Body of pancreas (tissue), 4 donors: Measurements from ENCODE around the gene ZSWIM3. TPM values are rescaled to one million over a fixed set of nuclear protein-coding genes. Genes with fewer than 3 reads are reported as not detected.

ENCODE experiments used
- ATAC-seq: fragments of 150-250 bp; one replicate; pipeline ENCODE4 v1.9.1; 2016
- DNase-seq, 4 donors: peaks; one replicate each; pipeline ENCODE4 v3.0.0-alpha.2; 2019
- H3K27ac ChIP-seq, 4 donors: fragments of 200-600 bp; sonication (generic); 1 replicate in 3 of 4; 2 replicates in 1 of 4; pipeline versions ENCODE4 v1.5.1 to v1.6.1; 2016 to 2019; ENCODE audit warnings: mild to moderate bottlenecking in 1 of 4, mixed read lengths in 1 of 4, moderate library complexity in 1 of 4
- H3K27me3 ChIP-seq, 2 donors: fragments of 200-600 bp; sonication (generic); one replicate each; pipeline ENCODE4 v1.6.0; 2016; ENCODE audit warnings: mild to moderate bottlenecking in 1 of 2
- H3K36me3 ChIP-seq, 2 donors: fragments of 200-600 bp; sonication (generic); replicated peaks in 1 of 2; 2 replicates each; pipeline ENCODE4 v1.5.1; 2016; ENCODE audit warnings: low read depth in 2 of 2; ENCODE audit not compliant: insufficient read depth in 1 of 2
- H3K4me1 ChIP-seq: fragments of 200-600 bp; sonication (generic); one replicate; pipeline ENCODE4 v1.6.0; 2016
- H3K4me3 ChIP-seq, 2 donors: fragments of 200-600 bp; sonication (generic); 1 replicate in 1 of 2; 2 replicates in 1 of 2; pipeline ENCODE4 v1.5.1; 2016 to 2019
- H3K9me3 ChIP-seq, 3 donors: fragments of 200-600 bp; sonication (generic); 1 replicate in 2 of 3; 2 replicates in 1 of 3; pipeline ENCODE4 v1.5.1; 2016
- CTCF ChIP-seq, 7 experiments: fragments of 450-650 bp in 4 of 7; fragments of 200-600 bp in 3 of 7; sonication (generic) in 3 of 7; IDR thresholded peaks; one replicate each; pipeline ENCODE4 v1.5.1; 2016 to 2019; ENCODE audit warnings: antibody characterized with exemption in 7 of 7
- POLR2A ChIP-seq, 3 donors: fragments of 450-650 bp; IDR thresholded peaks; one replicate each; pipeline ENCODE4 v1.6.1; 2016; ENCODE audit warnings: antibody characterized with exemption in 3 of 3, mild to moderate bottlenecking in 2 of 3
- WGBS, 2 donors: methylation state at CpG; one replicate each; pipeline ENCODE4 v1.1.5; 2017; 5-methylcytosine and 5-hydroxymethylcytosine counted together
- intact Hi-C: fragments of 100-400 bp; cut with DNase I; formaldehyde crosslinking; loops from one replicate; pipeline ENCODE4 v1.15.1; 2023
- total RNA-seq, 2 donors: library from RNA; depleted of rRNA; stranded (reverse); fragments of >200 nt; gene quantifications; one replicate each; pipeline ENCODE4 v1.1.0, GENCODE V29; 2016

Gene ZSWIM3
- total RNA-seq, 2 donors from 2014 or later = 1.6 to 2.1 TPM

- TF ChIP-seq POLR2A (IDR thresholded peaks at IDR 0.05) (no peak), CTCF (IDR thresholded peaks at IDR 0.05) (no peak)
- intact Hi-C loops = no loop called here
- no peak for ATAC-seq
- Histone ChIP-seq H3K4me1 (no peaks in the 10 kb centered on the region), H3K9me3 (no peaks in the 10 kb centered on the region), H3K4me3 (no peak overlapping the region), H3K27ac (no peak overlapping the region), H3K36me3 (peaks cover 0 to 15% of the 10 kb centered on the region in 2 donors), H3K27me3 (no peaks in the 10 kb centered on the region)
- WGBS, 2 donors = 88 to 89% methylated on average over 6 to 8 of the region's 8 CpGs
- no peak for DNase-seq
Measured at GRCh38 chr20:45905505-45906079, 48.2 kb downstream of the ZSWIM3 start.

GRCh38 chr20:45907219-45907948, 50.0 kb downstream of the ZSWIM3 start:
- no peak for TF ChIP-seq CTCF (IDR thresholded peaks at IDR 0.05)
- TF ChIP-seq POLR2A (IDR thresholded peaks at IDR 0.05) = no peak
- 91 to 97% methylated on average over 11 to 17 of the region's 17 CpGs for WGBS, 2 donors
- Histone ChIP-seq H3K4me3 (no peak overlapping the region), H3K4me1 (peaks cover 15% of the 10 kb centered on the region), H3K27ac (no peak overlapping the region), H3K27me3 (no peaks in the 10 kb centered on the region), H3K36me3 (peaks cover 0 to 9% of the 10 kb centered on the region in 2 donors), H3K9me3 (no peaks in the 10 kb centered on the region)
- no peak for DNase-seq
- intact Hi-C loops = no loop called here
- no peak for ATAC-seq

DNA sequence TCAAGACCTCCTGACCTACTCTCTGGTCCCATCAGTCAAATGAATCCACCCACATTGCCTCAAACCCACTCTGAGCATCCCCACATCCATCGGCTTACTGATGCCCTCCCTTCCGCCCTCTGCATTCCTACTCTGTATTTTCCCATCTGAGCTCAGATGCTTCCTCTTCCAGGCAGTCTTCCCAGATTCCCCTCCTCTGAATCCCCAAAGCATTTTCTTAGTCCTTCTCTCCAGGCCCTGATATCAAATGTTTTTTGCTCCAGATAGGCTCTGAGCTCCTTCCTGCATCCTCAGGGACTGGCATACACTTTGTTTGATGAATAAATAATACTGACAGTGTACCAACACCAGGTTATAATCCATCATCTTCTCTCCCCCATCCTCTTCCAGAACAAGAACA, 50.7 kb downstream of the ZSWIM3 start:
- no peak for ATAC-seq
- Histone ChIP-seq H3K9me3 (no peaks in the 10 kb centered on the region), H3K27me3 (no peaks in the 10 kb centered on the region), H3K27ac (no peak overlapping the region), H3K4me3 (no peak overlapping the region), H3K36me3 (peaks cover 0 to 9% of the 10 kb centered on the region in 2 donors), H3K4me1 (peaks cover 18% of the 10 kb centered on the region)
- WGBS, 2 donors = 94 to 100% methylated on average over 2 of the region's 2 CpGs
- intact Hi-C loops = no loop called here
- TF ChIP-seq CTCF (IDR thresholded peaks at IDR 0.05) = no peak
- no peak for TF ChIP-seq POLR2A (IDR thresholded peaks at IDR 0.05)
- DNase-seq = no peak

DNA sequence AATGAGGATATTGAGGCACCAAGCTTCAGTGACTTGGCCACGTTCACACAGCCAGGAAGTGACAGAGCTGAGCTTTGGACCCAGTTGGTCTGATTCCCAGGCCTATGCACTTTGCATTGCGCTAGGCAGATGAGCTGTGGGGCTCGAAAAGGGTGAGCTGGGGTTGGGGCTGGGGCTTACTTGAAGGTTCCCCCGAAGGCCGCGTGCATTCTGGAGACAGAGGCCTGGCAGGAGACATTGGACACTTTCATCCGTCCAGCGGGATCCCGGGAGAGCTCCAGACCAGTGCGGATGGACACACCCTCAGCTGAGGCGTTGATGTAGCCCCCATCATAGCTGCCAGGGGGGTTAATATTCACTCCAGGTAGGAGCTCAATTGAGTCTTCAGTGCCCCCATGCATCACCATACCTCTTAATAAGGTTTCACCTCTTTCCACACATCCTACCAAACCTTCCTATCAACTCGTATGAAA, 52.0 kb downstream of the ZSWIM3 start:
- TF ChIP-seq POLR2A (IDR thresholded peaks at IDR 0.05) = no peak
- no peak for TF ChIP-seq CTCF (IDR thresholded peaks at IDR 0.05)
- no peak overlapping the region for H3K4me3 ChIP-seq
- ATAC-seq (no peak), DNase-seq (no peak)
- no peaks in the 10 kb centered on the region for H3K9me3 ChIP-seq
- H3K36me3 ChIP-seq = peaks cover 0 to 5% of the 10 kb centered on the region in 2 donors
- H3K27me3 ChIP-seq = no peaks in the 10 kb centered on the region
- peak overlapping the region in 1 of 4 donors; percentile 24 for H3K27ac ChIP-seq
- peaks cover 18% of the 10 kb centered on the region for H3K4me1 ChIP-seq
- intact Hi-C loops = no loop called here
- 83 to 91% methylated on average over 7 to 12 of the region's 12 CpGs for WGBS, 2 donors
